Breast epithelium (tissue), 3 donors: ENCODE data around the gene HAPLN1.

Experiments used
- CTCF ChIP-seq, 3 donors: fragments of 450-650 bp; IDR thresholded peaks; one replicate each; pipeline ENCODE4 v1.5.1; 2016 to 2017; ENCODE audit warnings: antibody characterized with exemption in 3 of 3, mild to moderate bottlenecking in 3 of 3, moderate library complexity in 3 of 3
- POLR2A ChIP-seq: fragments of 450-650 bp; IDR thresholded peaks from one replicate; pipeline ENCODE4 v1.6.1; 2016; ENCODE audit warnings: antibody characterized with exemption, mild to moderate bottlenecking, moderate library complexity
- POLR2AphosphoS5 ChIP-seq, 3 donors: sonication (generic); formaldehyde crosslinking; IDR thresholded peaks; one replicate each; pipeline ENCODE4 v1.6.1; 2017; ENCODE audit warnings: antibody characterized with exemption in 3 of 3

- TF ChIP-seq CTCF (IDR thresholded peaks at IDR 0.05) (no peak), POLR2A (no peak), POLR2AphosphoS5 (IDR thresholded peaks at IDR 0.05) (no peak)
Measured at GRCh38 chr5:83751201-83751600, 30.5 kb upstream of the HAPLN1 start.
